RWPE2 (cell line): Measurements from ENCODE around the gene LRRTM4.
"Not testable (repeated sequence)": the region's sequence is repeated elsewhere in the genome, so short reads cannot be mapped to it uniquely, and the experiment has no call there.

Source experiments
- ATAC-seq: fragments of 200-7000 bp; cut with Tn5 transposase; 3 replicates; pipeline ENCODE4 v1.9.1; 2021; ENCODE audit warnings: low read depth
- DNase-seq: peaks from one replicate; pipeline ENCODE4 v3.0.0-alpha.2; 2020; ENCODE audit warnings: low spot score
- H3K27ac ChIP-seq: fragments of 450-650 bp; 2 replicates; pipeline ENCODE4 v1.5.1; 2017; ENCODE audit warnings: mild to moderate bottlenecking; ENCODE audit not compliant: poor library complexity, severe bottlenecking
- H3K27me3 ChIP-seq: fragments of 250-450 bp; sonication (Bioruptor Pico); 2 replicates; pipeline ENCODE4 v1.5.1; 2021; ENCODE audit warnings: mild to moderate bottlenecking, moderate library complexity; ENCODE audit not compliant: insufficient read depth, poor library complexity, severe bottlenecking
- H3K36me3 ChIP-seq: fragments of 250-450 bp; sonication (Bioruptor Pico); 2 replicates; pipeline ENCODE4 v1.5.1; 2020; ENCODE audit warnings: low read depth, mild to moderate bottlenecking, moderate library complexity
- H3K4me1 ChIP-seq: fragments of 250-450 bp; sonication (Bioruptor Pico); 2 replicates; pipeline ENCODE4 v1.5.1; 2021; ENCODE audit warnings: mild to moderate bottlenecking, moderate library complexity; ENCODE audit not compliant: insufficient read depth, poor library complexity, severe bottlenecking
- H3K4me3 ChIP-seq: fragments of 250-450 bp; sonication (Bioruptor Pico); 2 replicates; pipeline ENCODE4 v1.5.1; 2021; ENCODE audit warnings: mild to moderate bottlenecking, moderate library complexity; ENCODE audit not compliant: severe bottlenecking
- H3K9me3 ChIP-seq: fragments of 250-450 bp; sonication (Bioruptor Pico); 2 replicates; pipeline ENCODE4 v1.5.1; 2021; ENCODE audit warnings: mild to moderate bottlenecking, moderate library complexity; ENCODE audit not compliant: severe bottlenecking
- CTCF ChIP-seq: fragments of 450-650 bp; IDR thresholded peaks from one replicate; pipeline ENCODE4 v1.5.1; 2017; ENCODE audit warnings: mild to moderate bottlenecking, moderate library complexity; ENCODE audit not compliant: poor library complexity, severe bottlenecking

LRRTM4 gene

GRCh38 chr2:77190721-77191346 lies 331.3 kb downstream of the LRRTM4 start:
- ATAC-seq = no peak
- no peaks in the 10 kb centered on the region for H3K9me3 ChIP-seq
- TF ChIP-seq CTCF = no peak

GRCh38 chr2:77185052-77185451 lies 337.1 kb downstream of the LRRTM4 start:
- no peak for TF ChIP-seq CTCF

More at GRCh38 chr2:77190721-77191346, 331.3 kb downstream of the LRRTM4 start:
- Histone ChIP-seq H3K36me3 (no peaks in the 10 kb centered on the region), H3K27me3 (no peaks in the 10 kb centered on the region), H3K4me1 (no peaks in the 10 kb centered on the region), H3K27ac (no peak overlapping the region), H3K4me3 (no peak overlapping the region)
- DNase-seq = no peak

GRCh38 chr2:77179297-77179696 lies 342.9 kb downstream of the LRRTM4 start:
- Histone ChIP-seq H3K4me3 (no peak overlapping the region), H3K4me1 (no peaks in the 10 kb centered on the region)
- ATAC-seq = no peak

More at GRCh38 chr2:77185052-77185451, 337.1 kb downstream of the LRRTM4 start:
- ATAC-seq = no peak
- Histone ChIP-seq H3K27me3 (no peaks in the 10 kb centered on the region), H3K27ac (no peak overlapping the region), H3K36me3 (no peaks in the 10 kb centered on the region), H3K9me3 (no peaks in the 10 kb centered on the region), H3K4me3 (no peak overlapping the region), H3K4me1 (no peaks in the 10 kb centered on the region)
- no peak for DNase-seq

GRCh38 chr2:77175266-77175780 lies 346.9 kb downstream of the LRRTM4 start:
- not testable (repeated sequence) for H3K9me3 ChIP-seq, H3K27ac ChIP-seq, H3K27me3 ChIP-seq, ATAC-seq, H3K36me3 ChIP-seq, DNase-seq, H3K4me3 ChIP-seq, H3K4me1 ChIP-seq

More at GRCh38 chr2:77179297-77179696, 342.9 kb downstream of the LRRTM4 start:
- H3K27me3 ChIP-seq = no peaks in the 10 kb centered on the region
- no peaks in the 10 kb centered on the region for H3K9me3 ChIP-seq
- TF ChIP-seq CTCF = no peak
- DNase-seq = no peak
- no peak overlapping the region for H3K27ac ChIP-seq
- no peaks in the 10 kb centered on the region for H3K36me3 ChIP-seq

DNA sequence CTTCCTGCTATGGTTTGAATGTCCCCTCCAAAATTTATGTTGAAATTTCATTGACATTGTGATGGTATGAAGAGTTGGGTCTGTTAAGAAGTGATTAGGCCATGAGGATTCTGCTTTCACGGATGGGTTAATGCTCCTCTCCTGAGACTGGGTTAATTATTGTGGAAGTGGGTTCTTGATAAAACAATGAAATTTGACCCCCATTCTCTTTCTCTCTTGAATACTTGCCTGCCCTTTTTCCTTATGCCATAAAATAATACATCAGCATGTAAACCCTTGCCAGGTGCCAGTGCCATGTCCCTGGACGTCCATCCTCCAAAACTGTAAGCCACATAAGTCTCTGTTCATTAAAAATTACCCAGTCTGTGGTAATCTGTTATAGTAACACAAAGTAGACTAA lies 352.8 kb downstream of the LRRTM4 start:
- H3K4me3 ChIP-seq = no peak overlapping the region
- ATAC-seq = no peak
- H3K9me3 ChIP-seq = no peaks in the 10 kb centered on the region
- no peaks in the 10 kb centered on the region for H3K4me1 ChIP-seq
- no peak for DNase-seq
- H3K36me3 ChIP-seq = no peaks in the 10 kb centered on the region
- H3K27ac ChIP-seq = no peak overlapping the region
- TF ChIP-seq CTCF = no peak
- no peaks in the 10 kb centered on the region for H3K27me3 ChIP-seq

- not testable (repeated sequence) for H3K4me3 ChIP-seq, H3K27me3 ChIP-seq, H3K4me1 ChIP-seq, H3K36me3 ChIP-seq, DNase-seq, H3K27ac ChIP-seq, H3K9me3 ChIP-seq, ATAC-seq
These were observed 358.2 kb downstream of the LRRTM4 start for GRCh38 chr2:77164021-77164420.
